K562 (cell line): ENCODE results near the gene MECR. TPM values are rescaled to one million over a fixed set of nuclear protein-coding genes. Genes with fewer than 3 reads are reported as not detected.

Experiments
- ATAC-seq: fragments of 200-7000 bp; cut with Tn5 transposase; 3 replicates; pipeline ENCODE4 v1.9.1; 2020; ENCODE audit warnings: moderate library complexity
- BruUV-seq: library from RNA; stranded (reverse); fragments of 400-500 nt; replicated peaks from 2 replicates; lab custom pipeline; 2021; lab: Mats Ljungman, UMichigan
- CTCF ChIA-PET: fragments of 300-600 bp; formaldehyde crosslinking; extraction: SDS; loops from one replicate; lab custom pipeline; 2021; ENCODE audit warnings: low intra/inter-chr PET ratio; lab: Yijun Ruan, JAX
- POLR2A ChIA-PET: fragments of 300-600, 350-650 bp; sonication (Branson Sonifier 250); formaldehyde crosslinking; extraction: SDS; loops from one replicate; lab custom pipeline; 2021; ENCODE audit warnings: antibody characterized with exemption, inconsistent platforms; lab: Yijun Ruan, JAX
- DNase-seq, 4 experiments: peaks; one replicate each; pipeline versions ENCODE4 v3.0.0 to v3.0.0-alpha.2; 2011 to 2018; ENCODE audit warnings: low spot score in 3 of 4, mixed read lengths in 3 of 4; ENCODE audit errors: extremely low read depth in 1 of 4
- FAIRE-seq: peaks from 2 replicates; lab custom pipeline; 2011; peaks lifted over from hg19 to GRCh38; lab: Jason Lieb, UNC
- H2AFZ ChIP-seq: 2 replicates; pipeline ENCODE4 v1.6.0; 2011; ENCODE audit warnings: low read depth, low read length, control low read depth, inconsistent platforms
- H3K27ac ChIP-seq: fragments of 200-600 bp; 3 replicates; pipeline ENCODE4 v1.8.0; 2011; ENCODE audit warnings: low read depth, mild to moderate bottlenecking, control low read depth, inconsistent platforms, low read length, moderate library complexity, mixed read lengths; ENCODE audit errors: extremely low read depth
- H3K27me3 ChIP-seq, 2 experiments: fragments of 300-600 bp in 1 of 2; 2 replicates in 1 of 2; 3 replicates in 1 of 2; pipeline versions ENCODE4 v1.6.0 to v1.8.0; 2011; ENCODE audit warnings: inconsistent platforms in 2 of 2, low read length in 2 of 2, mild to moderate bottlenecking in 1 of 2, mixed read lengths in 1 of 2, moderate library complexity in 1 of 2; ENCODE audit not compliant: control insufficient read depth in 2 of 2, insufficient read depth in 2 of 2
- H3K36me3 ChIP-seq: fragments of 300-600 bp; 3 replicates; pipeline ENCODE4 v1.8.0; 2011; ENCODE audit warnings: mild to moderate bottlenecking, low read length, inconsistent platforms; ENCODE audit not compliant: control insufficient read depth, insufficient read depth
- H3K4me1 ChIP-seq, 2 experiments: fragments of 200-600 bp in 1 of 2; replicated peaks in 1 of 2; 2 replicates in 1 of 2; 3 replicates in 1 of 2; pipeline versions ENCODE4 v1.5.1 to v1.8.0; 2011; ENCODE audit warnings: inconsistent platforms in 2 of 2, low read length in 2 of 2, mild to moderate bottlenecking in 1 of 2, mixed read lengths in 1 of 2, moderate library complexity in 1 of 2; ENCODE audit not compliant: control insufficient read depth in 2 of 2, insufficient read depth in 2 of 2
- H3K4me2 ChIP-seq: 2 replicates; pipeline ENCODE4 v1.6.1; 2011; ENCODE audit warnings: low read length, control low read depth, inconsistent platforms, mixed read lengths; ENCODE audit not compliant: insufficient read depth
- H3K4me3 ChIP-seq: fragments of 200-600 bp; sonication (generic), shearing (Covaris generic); 2 replicates; pipeline ENCODE4 v1.5.1; 2016; ENCODE audit warnings: control low read depth, inconsistent platforms
- H3K79me2 ChIP-seq: fragments of 200-600 bp; 3 replicates; pipeline ENCODE4 v1.8.0; 2011; ENCODE audit warnings: low read length, inconsistent platforms; ENCODE audit not compliant: control insufficient read depth, insufficient read depth
- H3K9ac ChIP-seq, 2 experiments: 2 replicates each; pipeline versions ENCODE4 v1.6.0 to v1.6.1; 2011; ENCODE audit warnings: low read depth in 2 of 2, low read length in 2 of 2, control low read depth in 1 of 2, inconsistent platforms in 1 of 2, mild to moderate bottlenecking in 1 of 2, mixed read lengths in 1 of 2; ENCODE audit not compliant: insufficient read depth in 1 of 2
- H3K9me1 ChIP-seq: one replicate; pipeline ENCODE4 v1.6.0; 2011; ENCODE audit warnings: inconsistent platforms, mild to moderate bottlenecking, low read length, moderate library complexity; ENCODE audit not compliant: control insufficient read depth, insufficient read depth
- H3K9me3 ChIP-seq: replicated peaks from 2 replicates; pipeline ENCODE4 v1.5.1; 2011; ENCODE audit warnings: low read depth, low read length, inconsistent platforms; ENCODE audit not compliant: control insufficient read depth, insufficient read depth
- H4K20me1 ChIP-seq: replicated peaks from 2 replicates; pipeline ENCODE4 v1.6.1; 2011; ENCODE audit warnings: low read length, inconsistent platforms, mixed read lengths; ENCODE audit not compliant: control insufficient read depth, insufficient read depth
- CBFA2T3 ChIP-seq: fragments of 450-650 bp; IDR thresholded peaks from 2 replicates; pipeline ENCODE4 v1.6.1; 2017
- MEF2D ChIP-seq: conservative IDR thresholded peaks from 2 replicates; pipeline ENCODE4 v1.6.1; 2016; ENCODE audit warnings: low read depth, missing genetic modification characterization, missing compliant biosample characterization
- MTA3 ChIP-seq: fragments of 450-650 bp; formaldehyde crosslinking; IDR thresholded peaks from 2 replicates; pipeline ENCODE4 v1.6.1; 2017; ENCODE audit warnings: mild to moderate bottlenecking, borderline replicate concordance
- NCOA1 ChIP-seq: fragments of 450-650 bp; IDR thresholded peaks from 2 replicates; pipeline ENCODE4 v1.6.1; 2016; ENCODE audit warnings: low read depth
- NCOR1 ChIP-seq: fragments of 450-650 bp; IDR thresholded peaks from 2 replicates; pipeline ENCODE4 v1.6.1; 2016; ENCODE audit warnings: mild to moderate bottlenecking, moderate library complexity
- NR1H2 ChIP-seq: sonication (generic); formaldehyde crosslinking; IDR thresholded peaks from 2 replicates; pipeline ENCODE4 v1.4.0; 2020; ENCODE audit warnings: mild to moderate bottlenecking, missing genetic modification reagents
- SAFB ChIP-seq: fragments of 200-400 bp; formaldehyde crosslinking; IDR thresholded peaks from 2 replicates; pipeline ENCODE4 v1.6.1; 2017; ENCODE audit warnings: low read depth, low read length, borderline replicate concordance
- THRAP3 ChIP-seq: fragments of 450-650 bp; IDR thresholded peaks from 2 replicates; pipeline ENCODE4 v1.6.1; 2016; ENCODE audit warnings: mild to moderate bottlenecking, inconsistent platforms, borderline replicate concordance
- ZNF431 ChIP-seq: sonication (generic); formaldehyde crosslinking; IDR thresholded peaks from 2 replicates; pipeline ENCODE4 v1.8.0; 2022; ENCODE audit warnings: mild to moderate bottlenecking, missing genetic modification reagents
- ZZZ3 ChIP-seq: fragments of 450-650 bp; IDR thresholded peaks from 2 replicates; pipeline ENCODE4 v1.6.1; 2016; ENCODE audit warnings: antibody characterized with exemption, mild to moderate bottlenecking, moderate library complexity
- WGBS: fragments of 100-300 bp; shearing (Covaris generic); methylation state at CpG from one replicate; pipeline ENCODE4 v1.1.6; 2016; ENCODE audit warnings: low coverage, mixed read lengths; ENCODE audit not compliant: insufficient coverage; ENCODE audit errors: missing lambda C conversion rate; 5-methylcytosine and 5-hydroxymethylcytosine counted together
- in situ Hi-C: fragments of 300-500 bp; cut with MboI; formaldehyde crosslinking; loops from 4 replicates; pipeline ENCODE4 v1.15.0; 2018; ENCODE audit warnings: inconsistent platforms, mixed read lengths
- intact Hi-C: fragments of 100-400 bp; cut with micrococcal nuclease; formaldehyde crosslinking; loops from 2 replicates; pipeline ENCODE4 v1.14.2; 2022
- polyA plus RNA-seq, 8 experiments: library from polyadenylated mRNA; depleted of rRNA in 4 of 8; stranded (reverse) in 5 of 8; unstranded in 3 of 8; fragments of >200 nt; fragmentation: Nextera tagmentation in 2 of 8; fragmentation: Illumina TruSeq in 1 of 8; extraction: Ambion mirVana in 2 of 8; extraction: Trizol in 1 of 8; gene quantifications; 2 replicates each; pipeline versions ENCODE4 v1.2.1 to v1.2.3, GENCODE V29; 2011 to 2014; ENCODE audit warnings: inconsistent platforms in 1 of 8, missing spikeins in 1 of 8
- total RNA-seq, 7 experiments: library from RNA; depleted of rRNA in 6 of 7; stranded (reverse); fragments of >200 nt in 6 of 7; fragmentation: Illumina TruSeq in 2 of 7; extraction: Trizol in 2 of 7; gene quantifications; 2 replicates each; pipeline versions ENCODE4 v1.2.1 to v1.2.3, GENCODE V29; 2011 to 2021; ENCODE audit warnings: low replicate concordance in 1 of 7
- TF ChIP-seq, protein P1 (sequence below): fragments of 200-600 bp; sonication (generic); IDR thresholded peaks from one replicate; pipeline ENCODE4 v1.6.1; 2012; ENCODE audit warnings: mild to moderate bottlenecking, low read depth, low read length, inconsistent platforms
- TF ChIP-seq, protein P2 (sequence below): sonication (generic); formaldehyde crosslinking; IDR thresholded peaks from 2 replicates; pipeline ENCODE4 v1.8.0; 2022; ENCODE audit warnings: mild to moderate bottlenecking, missing genetic modification reagents

The MECR gene
- total and polyA plus RNA-seq, 9 of the 15 experiments (the other 6 are each of a cell fraction or from before 2014, with no cell fraction given) = 10.4 to 58.6 (median 42.9) TPM

DNA sequence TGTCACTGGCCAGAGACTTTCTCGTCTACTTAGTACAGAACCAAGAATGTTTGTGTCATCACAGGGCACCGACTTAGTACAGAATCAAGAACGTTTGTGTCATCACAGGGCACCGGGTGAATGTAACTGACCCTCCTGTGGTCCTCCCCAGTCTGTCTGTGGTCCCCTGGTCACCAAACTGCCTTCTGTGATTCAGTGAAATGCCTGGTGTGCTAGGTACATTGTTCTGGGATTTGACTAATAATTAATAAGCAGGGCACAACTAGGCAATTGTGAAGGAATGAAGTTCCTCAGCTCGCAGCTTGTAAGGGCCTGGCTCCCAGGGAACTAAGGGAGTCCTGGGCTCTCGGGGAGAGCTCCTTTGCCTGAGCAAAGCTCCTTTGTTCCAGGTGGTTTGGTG, 7.2 kb downstream of the MECR start:
- Histone ChIP-seq H3K9ac (no peak overlapping the region), H3K4me3 (no peak overlapping the region), H3K9me1 (no peaks in the 10 kb centered on the region), H2AFZ (no peak overlapping the region), H3K36me3 (peaks cover 74% of the 10 kb centered on the region), H3K79me2 (peaks cover 27% of the 10 kb centered on the region), H3K27ac (no peak overlapping the region), H3K27me3 (no peaks in the 10 kb centered on the region), H3K4me2 (no peak overlapping the region), H4K20me1 (peaks cover 25% of the 10 kb centered on the region; the same call in 1 of the 2 replicates), H3K9me3 (no peaks in the 10 kb centered on the region), H3K4me1 (peaks cover 0 to 5% of the 10 kb centered on the region in 2 experiments; a peak in 2 of 5 replicates)
- in situ Hi-C loops = loop anchor here (10.0 kb wide), 1 partner anchor 1481 kb away; no protein-coding TSS in a partner anchor
- ChIA-PET CTCF (no interaction called here), POLR2A (interaction anchor here (0.6 kb wide), 1 partner anchor 575 kb away, joined by 3 read pairs; no protein-coding TSS in a partner anchor)
- DNase-seq = no peak
- WGBS = 73% methylated on average over 6 of the region's 6 CpGs
- BruUV-seq = no TSS peak
- intact Hi-C loops = no loop called here
- 0 out of 3 replicates have a peak, but pooled peaks have one; percentile 18 for ATAC-seq
- no peak for FAIRE-seq
- TF ChIP-seq MTA3 = no peak
- TF ChIP-seq ZZZ3 = no peak
- no peak for TF ChIP-seq THRAP3
- TF ChIP-seq NR1H2 (CRISPR knock-in tag) = no peak
- TF ChIP-seq CBFA2T3 = no peak
- no peak for TF ChIP-seq SAFB
- no peak for TF ChIP-seq MEF2D (tag)
- TF ChIP-seq, protein P1, sequence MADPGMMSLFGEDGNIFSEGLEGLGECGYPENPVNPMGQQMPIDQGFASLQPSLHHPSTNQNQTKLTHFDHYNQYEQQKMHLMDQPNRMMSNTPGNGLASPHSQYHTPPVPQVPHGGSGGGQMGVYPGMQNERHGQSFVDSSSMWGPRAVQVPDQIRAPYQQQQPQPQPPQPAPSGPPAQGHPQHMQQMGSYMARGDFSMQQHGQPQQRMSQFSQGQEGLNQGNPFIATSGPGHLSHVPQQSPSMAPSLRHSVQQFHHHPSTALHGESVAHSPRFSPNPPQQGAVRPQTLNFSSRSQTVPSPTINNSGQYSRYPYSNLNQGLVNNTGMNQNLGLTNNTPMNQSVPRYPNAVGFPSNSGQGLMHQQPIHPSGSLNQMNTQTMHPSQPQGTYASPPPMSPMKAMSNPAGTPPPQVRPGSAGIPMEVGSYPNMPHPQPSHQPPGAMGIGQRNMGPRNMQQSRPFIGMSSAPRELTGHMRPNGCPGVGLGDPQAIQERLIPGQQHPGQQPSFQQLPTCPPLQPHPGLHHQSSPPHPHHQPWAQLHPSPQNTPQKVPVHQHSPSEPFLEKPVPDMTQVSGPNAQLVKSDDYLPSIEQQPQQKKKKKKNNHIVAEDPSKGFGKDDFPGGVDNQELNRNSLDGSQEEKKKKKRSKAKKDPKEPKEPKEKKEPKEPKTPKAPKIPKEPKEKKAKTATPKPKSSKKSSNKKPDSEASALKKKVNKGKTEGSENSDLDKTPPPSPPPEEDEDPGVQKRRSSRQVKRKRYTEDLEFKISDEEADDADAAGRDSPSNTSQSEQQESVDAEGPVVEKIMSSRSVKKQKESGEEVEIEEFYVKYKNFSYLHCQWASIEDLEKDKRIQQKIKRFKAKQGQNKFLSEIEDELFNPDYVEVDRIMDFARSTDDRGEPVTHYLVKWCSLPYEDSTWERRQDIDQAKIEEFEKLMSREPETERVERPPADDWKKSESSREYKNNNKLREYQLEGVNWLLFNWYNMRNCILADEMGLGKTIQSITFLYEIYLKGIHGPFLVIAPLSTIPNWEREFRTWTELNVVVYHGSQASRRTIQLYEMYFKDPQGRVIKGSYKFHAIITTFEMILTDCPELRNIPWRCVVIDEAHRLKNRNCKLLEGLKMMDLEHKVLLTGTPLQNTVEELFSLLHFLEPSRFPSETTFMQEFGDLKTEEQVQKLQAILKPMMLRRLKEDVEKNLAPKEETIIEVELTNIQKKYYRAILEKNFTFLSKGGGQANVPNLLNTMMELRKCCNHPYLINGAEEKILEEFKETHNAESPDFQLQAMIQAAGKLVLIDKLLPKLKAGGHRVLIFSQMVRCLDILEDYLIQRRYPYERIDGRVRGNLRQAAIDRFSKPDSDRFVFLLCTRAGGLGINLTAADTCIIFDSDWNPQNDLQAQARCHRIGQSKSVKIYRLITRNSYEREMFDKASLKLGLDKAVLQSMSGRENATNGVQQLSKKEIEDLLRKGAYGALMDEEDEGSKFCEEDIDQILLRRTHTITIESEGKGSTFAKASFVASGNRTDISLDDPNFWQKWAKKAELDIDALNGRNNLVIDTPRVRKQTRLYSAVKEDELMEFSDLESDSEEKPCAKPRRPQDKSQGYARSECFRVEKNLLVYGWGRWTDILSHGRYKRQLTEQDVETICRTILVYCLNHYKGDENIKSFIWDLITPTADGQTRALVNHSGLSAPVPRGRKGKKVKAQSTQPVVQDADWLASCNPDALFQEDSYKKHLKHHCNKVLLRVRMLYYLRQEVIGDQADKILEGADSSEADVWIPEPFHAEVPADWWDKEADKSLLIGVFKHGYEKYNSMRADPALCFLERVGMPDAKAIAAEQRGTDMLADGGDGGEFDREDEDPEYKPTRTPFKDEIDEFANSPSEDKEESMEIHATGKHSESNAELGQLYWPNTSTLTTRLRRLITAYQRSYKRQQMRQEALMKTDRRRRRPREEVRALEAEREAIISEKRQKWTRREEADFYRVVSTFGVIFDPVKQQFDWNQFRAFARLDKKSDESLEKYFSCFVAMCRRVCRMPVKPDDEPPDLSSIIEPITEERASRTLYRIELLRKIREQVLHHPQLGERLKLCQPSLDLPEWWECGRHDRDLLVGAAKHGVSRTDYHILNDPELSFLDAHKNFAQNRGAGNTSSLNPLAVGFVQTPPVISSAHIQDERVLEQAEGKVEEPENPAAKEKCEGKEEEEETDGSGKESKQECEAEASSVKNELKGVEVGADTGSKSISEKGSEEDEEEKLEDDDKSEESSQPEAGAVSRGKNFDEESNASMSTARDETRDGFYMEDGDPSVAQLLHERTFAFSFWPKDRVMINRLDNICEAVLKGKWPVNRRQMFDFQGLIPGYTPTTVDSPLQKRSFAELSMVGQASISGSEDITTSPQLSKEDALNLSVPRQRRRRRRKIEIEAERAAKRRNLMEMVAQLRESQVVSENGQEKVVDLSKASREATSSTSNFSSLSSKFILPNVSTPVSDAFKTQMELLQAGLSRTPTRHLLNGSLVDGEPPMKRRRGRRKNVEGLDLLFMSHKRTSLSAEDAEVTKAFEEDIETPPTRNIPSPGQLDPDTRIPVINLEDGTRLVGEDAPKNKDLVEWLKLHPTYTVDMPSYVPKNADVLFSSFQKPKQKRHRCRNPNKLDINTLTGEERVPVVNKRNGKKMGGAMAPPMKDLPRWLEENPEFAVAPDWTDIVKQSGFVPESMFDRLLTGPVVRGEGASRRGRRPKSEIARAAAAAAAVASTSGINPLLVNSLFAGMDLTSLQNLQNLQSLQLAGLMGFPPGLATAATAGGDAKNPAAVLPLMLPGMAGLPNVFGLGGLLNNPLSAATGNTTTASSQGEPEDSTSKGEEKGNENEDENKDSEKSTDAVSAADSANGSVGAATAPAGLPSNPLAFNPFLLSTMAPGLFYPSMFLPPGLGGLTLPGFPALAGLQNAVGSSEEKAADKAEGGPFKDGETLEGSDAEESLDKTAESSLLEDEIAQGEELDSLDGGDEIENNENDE = no peak
- TF ChIP-seq, protein P2, sequence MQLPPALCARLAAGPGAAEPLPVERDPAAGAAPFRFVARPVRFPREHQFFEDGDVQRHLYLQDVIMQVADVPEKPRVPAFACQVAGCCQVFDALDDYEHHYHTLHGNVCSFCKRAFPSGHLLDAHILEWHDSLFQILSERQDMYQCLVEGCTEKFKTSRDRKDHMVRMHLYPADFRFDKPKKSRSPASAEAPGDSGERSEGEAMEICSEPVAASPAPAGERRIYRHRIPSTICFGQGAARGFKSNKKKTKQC = no peak
- no peak for TF ChIP-seq NCOR1
- TF ChIP-seq ZNF431 (CRISPR knock-in tag) = no peak
- TF ChIP-seq NCOA1 = no peak
